ENCODE data around the gene SKAP1.
"Not testable (repeated sequence)": the region's sequence is repeated elsewhere in the genome, so short reads cannot be mapped to it uniquely, and the experiment has no call there.

SKAP1 gene

GRCh38 chr17:48445248-48445620, 15.2 kb upstream of the SKAP1 start:
- no peak for DNase-seq

GRCh38 chr17:48444516-48445247, 14.7 kb upstream of the SKAP1 start:
- no peak for DNase-seq

GRCh38 chr17:48443712-48444111, 13.7 kb upstream of the SKAP1 start:
- no peak for DNase-seq

- DNase-seq: no peak
Measured at GRCh38 chr17:48442819-48443218, 12.8 kb upstream of the SKAP1 start.

- no peak for DNase-seq
Measured at GRCh38 chr17:48441862-48442261, 11.8 kb upstream of the SKAP1 start.

- no peak for DNase-seq
Measured at GRCh38 chr17:48441231-48441711, 11.3 kb upstream of the SKAP1 start.

GRCh38 chr17:48440669-48441068, 10.7 kb upstream of the SKAP1 start:
- DNase-seq: no peak

- DNase-seq: no peak
Measured at GRCh38 chr17:48439875-48440505, 10.0 kb upstream of the SKAP1 start.

GRCh38 chr17:48439110-48439850, 9.3 kb upstream of the SKAP1 start:
- DNase-seq: no peak

GRCh38 chr17:48438516-48439061, 8.6 kb upstream of the SKAP1 start:
- no peak for DNase-seq

- no peak for DNase-seq
Measured at GRCh38 chr17:48433896-48434295, 3.9 kb upstream of the SKAP1 start.

- no peak for DNase-seq
Measured at GRCh38 chr17:48432820-48433775, 3.1 kb upstream of the SKAP1 start.

- DNase-seq: no peak
Measured at GRCh38 chr17:48429156-48429555, 858 bp downstream of the SKAP1 start.

- no peak for DNase-seq
Measured at GRCh38 chr17:48427598-48427997, 2.4 kb downstream of the SKAP1 start.

GRCh38 chr17:48426761-48427500, 3.1 kb downstream of the SKAP1 start:
- DNase-seq: no peak

GRCh38 chr17:48426019-48426665, 3.9 kb downstream of the SKAP1 start:
- no peak for DNase-seq

GRCh38 chr17:48422060-48422459, 8.0 kb downstream of the SKAP1 start:
- not testable (repeated sequence) for DNase-seq

- DNase-seq: no peak
Measured at GRCh38 chr17:48420823-48421222, 9.2 kb downstream of the SKAP1 start.

GRCh38 chr17:48416971-48417370, 13.0 kb downstream of the SKAP1 start:
- no peak for DNase-seq

GRCh38 chr17:48413613-48414405, 16.2 kb downstream of the SKAP1 start:
- no peak for DNase-seq
